Neutrophil (primary cell): ENCODE data around the gene SH3TC2.

Experiments used
- H3K27ac ChIP-seq: fragments of 200-600 bp; sonication (generic); 2 replicates; pipeline ENCODE4 v1.5.1; 2016; ENCODE audit warnings: mild to moderate bottlenecking, moderate library complexity
- H3K27me3 ChIP-seq: fragments of 200-600 bp; sonication (generic); 2 replicates; pipeline ENCODE4 v1.6.0; 2016; ENCODE audit warnings: mild to moderate bottlenecking
- H3K36me3 ChIP-seq: fragments of 200-600 bp; sonication (generic); 2 replicates; pipeline ENCODE4 v1.5.1; 2017
- H3K4me1 ChIP-seq, 2 experiments: fragments of 200-600 bp in 1 of 2; sonication (generic) in 1 of 2; 1 replicate in 1 of 2; 2 replicates in 1 of 2; pipeline versions ENCODE4 v1.5.1 to v1.6.1; 2013 to 2016; ENCODE audit warnings: low read depth in 1 of 2, low read length in 1 of 2, mild to moderate bottlenecking in 1 of 2, moderate library complexity in 1 of 2; ENCODE audit not compliant: control insufficient read depth in 1 of 2, insufficient read depth in 1 of 2
- H3K4me3 ChIP-seq, 2 experiments: fragments of 200-600 bp in 1 of 2; sonication (generic) in 1 of 2; 1 replicate in 1 of 2; 2 replicates in 1 of 2; pipeline ENCODE4 v1.5.1; 2013 to 2016; ENCODE audit warnings: low read depth in 1 of 2, low read length in 1 of 2, mild to moderate bottlenecking in 1 of 2, moderate library complexity in 1 of 2
- H3K9me3 ChIP-seq: fragments of 200-600 bp; sonication (generic); 2 replicates; pipeline ENCODE4 v1.5.1; 2016
- TF ChIP-seq, protein P1 (sequence below): fragments of 200-600 bp; sonication (generic); IDR thresholded peaks from 2 replicates; pipeline ENCODE4 v1.5.1; 2016; ENCODE audit warnings: antibody characterized with exemption

SH3TC2 gene

DNA sequence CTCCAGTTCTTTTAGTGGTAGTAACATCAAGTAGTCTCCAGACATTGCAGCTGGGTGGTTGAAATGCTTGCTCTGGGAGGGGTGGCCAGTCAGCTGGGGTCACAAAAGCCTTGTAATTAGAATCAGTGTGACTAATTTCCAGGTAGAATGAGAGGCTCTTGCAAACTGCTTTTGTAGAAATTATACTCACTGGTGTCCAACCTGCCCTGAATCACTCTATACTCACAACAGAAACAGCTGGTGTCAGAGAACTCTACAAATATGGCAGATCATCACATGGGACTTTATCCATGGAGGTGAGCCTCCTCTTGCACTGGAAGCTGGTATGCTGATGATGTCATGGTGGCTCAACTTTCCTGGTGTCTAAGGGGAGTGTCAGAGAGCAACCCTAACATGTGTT is 71.3 kb downstream of the SH3TC2 start:
- TF ChIP-seq, protein P1, sequence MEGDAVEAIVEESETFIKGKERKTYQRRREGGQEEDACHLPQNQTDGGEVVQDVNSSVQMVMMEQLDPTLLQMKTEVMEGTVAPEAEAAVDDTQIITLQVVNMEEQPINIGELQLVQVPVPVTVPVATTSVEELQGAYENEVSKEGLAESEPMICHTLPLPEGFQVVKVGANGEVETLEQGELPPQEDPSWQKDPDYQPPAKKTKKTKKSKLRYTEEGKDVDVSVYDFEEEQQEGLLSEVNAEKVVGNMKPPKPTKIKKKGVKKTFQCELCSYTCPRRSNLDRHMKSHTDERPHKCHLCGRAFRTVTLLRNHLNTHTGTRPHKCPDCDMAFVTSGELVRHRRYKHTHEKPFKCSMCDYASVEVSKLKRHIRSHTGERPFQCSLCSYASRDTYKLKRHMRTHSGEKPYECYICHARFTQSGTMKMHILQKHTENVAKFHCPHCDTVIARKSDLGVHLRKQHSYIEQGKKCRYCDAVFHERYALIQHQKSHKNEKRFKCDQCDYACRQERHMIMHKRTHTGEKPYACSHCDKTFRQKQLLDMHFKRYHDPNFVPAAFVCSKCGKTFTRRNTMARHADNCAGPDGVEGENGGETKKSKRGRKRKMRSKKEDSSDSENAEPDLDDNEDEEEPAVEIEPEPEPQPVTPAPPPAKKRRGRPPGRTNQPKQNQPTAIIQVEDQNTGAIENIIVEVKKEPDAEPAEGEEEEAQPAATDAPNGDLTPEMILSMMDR = no peak
- peaks cover 0 to under 1% of the 10 kb centered on the region in 2 experiments for H3K4me1 ChIP-seq
- no peaks in the 10 kb centered on the region for H3K36me3 ChIP-seq
- no peak overlapping the region for H3K4me3 ChIP-seq
- H3K27me3 ChIP-seq = no peaks in the 10 kb centered on the region
- no peaks in the 10 kb centered on the region for H3K9me3 ChIP-seq
- H3K27ac ChIP-seq = no peak overlapping the region

DNA sequence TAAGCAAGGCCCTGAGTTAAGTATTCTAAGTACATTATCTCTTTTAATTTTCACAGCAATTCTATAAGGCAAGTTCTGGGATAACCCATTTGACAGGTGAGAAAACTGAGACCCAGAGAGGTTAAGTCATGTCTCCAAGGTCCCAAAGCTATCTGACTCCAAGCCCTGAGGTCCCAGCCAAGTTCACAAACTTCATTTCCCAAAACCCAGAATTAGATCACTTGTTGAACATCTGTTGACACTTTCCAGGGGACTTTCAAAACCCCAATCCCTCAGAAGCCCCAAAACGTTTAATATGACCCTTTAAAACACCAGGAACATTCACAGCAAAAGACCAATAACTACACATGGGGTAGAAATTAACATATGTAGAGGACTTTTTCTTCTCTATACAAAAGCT is 72.0 kb downstream of the SH3TC2 start:
- H3K27me3 ChIP-seq = no peaks in the 10 kb centered on the region
- H3K4me3 ChIP-seq = no peak overlapping the region
- H3K9me3 ChIP-seq = no peaks in the 10 kb centered on the region
- peaks cover 5 to 8% of the 10 kb centered on the region in 2 experiments for H3K4me1 ChIP-seq
- no peak overlapping the region for H3K27ac ChIP-seq
- H3K36me3 ChIP-seq = no peaks in the 10 kb centered on the region
- TF ChIP-seq, protein P1 = no peak

DNA sequence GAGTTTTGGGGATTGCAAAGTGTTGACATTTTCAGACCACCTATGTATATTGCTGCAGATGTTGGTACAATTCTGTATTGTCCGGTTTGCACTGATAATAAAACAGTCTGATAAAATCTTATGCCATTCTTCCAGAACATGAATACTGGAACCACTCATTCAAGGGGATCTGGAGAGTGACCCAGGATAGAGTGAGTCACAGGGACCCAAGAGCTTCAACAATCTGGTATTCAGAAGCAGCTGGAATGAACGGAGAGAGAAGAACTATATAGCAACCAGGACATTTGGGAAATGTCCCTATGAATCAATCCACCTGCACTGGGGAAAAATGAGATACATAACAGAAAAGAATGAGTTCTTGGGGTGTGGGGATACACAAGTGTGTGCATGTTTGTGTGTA is 73.3 kb downstream of the SH3TC2 start:
- Histone ChIP-seq H3K9me3 (no peaks in the 10 kb centered on the region), H3K27ac (no peak overlapping the region), H3K27me3 (no peaks in the 10 kb centered on the region), H3K36me3 (no peaks in the 10 kb centered on the region), H3K4me3 (no peak overlapping the region), H3K4me1 (peaks cover 7 to 11% of the 10 kb centered on the region in 2 experiments)
- TF ChIP-seq, protein P1 = no peak

DNA sequence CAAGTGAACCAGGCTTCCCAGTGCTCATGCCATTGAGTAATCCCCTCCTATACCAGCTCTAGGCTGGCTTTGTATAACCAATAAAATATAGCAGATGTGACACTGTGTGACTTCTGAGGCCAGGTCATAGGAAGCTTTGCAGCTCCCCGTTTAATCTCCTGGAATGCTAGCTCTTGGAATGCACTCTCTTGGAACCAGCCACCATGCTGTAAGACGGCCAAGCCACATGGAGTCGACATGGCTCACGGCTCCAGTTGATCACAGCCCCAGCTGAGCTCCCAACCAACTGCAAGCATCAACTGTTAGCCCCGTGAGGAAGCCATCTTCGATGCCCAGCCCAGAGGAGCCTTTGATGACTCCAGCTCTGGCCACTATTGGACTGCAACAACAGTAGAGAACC is 74.5 kb downstream of the SH3TC2 start:
- Histone ChIP-seq H3K27ac (no peak overlapping the region), H3K4me3 (no peak overlapping the region), H3K27me3 (no peaks in the 10 kb centered on the region), H3K36me3 (no peaks in the 10 kb centered on the region), H3K4me1 (peaks cover 12 to 13% of the 10 kb centered on the region in 2 experiments), H3K9me3 (no peaks in the 10 kb centered on the region)
- TF ChIP-seq, protein P1 = no peak

DNA sequence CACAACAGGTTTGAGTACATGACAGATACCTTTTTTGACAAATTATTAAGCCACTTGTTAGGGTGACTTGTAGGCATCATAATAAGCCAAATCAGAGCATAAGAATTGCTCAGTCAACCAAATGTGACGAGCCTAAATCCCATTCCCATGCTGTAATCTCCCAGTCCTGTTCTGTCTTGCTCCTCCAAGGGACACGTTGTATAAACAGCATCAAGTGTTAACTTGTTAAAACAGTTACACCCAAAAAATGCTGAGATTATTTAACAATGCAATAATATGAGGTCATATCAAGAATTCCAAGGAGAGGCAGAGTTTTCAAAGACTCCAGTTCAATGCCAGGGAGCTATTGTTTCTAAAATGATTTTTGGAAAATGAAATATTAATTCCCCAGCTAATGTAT is 76.2 kb downstream of the SH3TC2 start:
- peaks cover 18 to 19% of the 10 kb centered on the region in 2 experiments for H3K4me1 ChIP-seq
- H3K27me3 ChIP-seq = no peaks in the 10 kb centered on the region
- no peak overlapping the region for H3K27ac ChIP-seq
- H3K36me3 ChIP-seq = no peaks in the 10 kb centered on the region
- H3K4me3 ChIP-seq = no peak overlapping the region
- no peaks in the 10 kb centered on the region for H3K9me3 ChIP-seq
- TF ChIP-seq, protein P1 = no peak

DNA sequence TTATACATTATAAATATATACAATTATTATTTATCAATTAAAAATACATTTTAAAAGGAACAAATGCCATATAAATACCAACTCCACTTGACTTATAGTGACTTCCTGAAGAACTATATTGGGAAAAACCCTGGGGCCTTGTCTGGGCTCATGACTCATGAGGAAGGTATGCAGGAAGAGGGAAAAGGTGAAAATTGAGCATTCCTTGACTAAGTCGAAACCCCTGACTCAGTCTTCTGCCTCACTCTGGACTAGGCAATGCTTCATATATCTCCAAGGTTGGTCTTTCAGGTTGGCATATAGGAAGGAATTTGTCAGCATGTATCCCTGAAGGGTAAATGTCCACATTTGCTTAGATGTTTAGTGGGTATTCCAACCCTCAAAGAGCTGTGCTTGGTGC is 78.5 kb downstream of the SH3TC2 start:
- Histone ChIP-seq H3K4me3 (no peak overlapping the region), H3K27ac (no peak overlapping the region), H3K27me3 (no peaks in the 10 kb centered on the region), H3K4me1 (peaks cover 18 to 19% of the 10 kb centered on the region in 2 experiments), H3K36me3 (no peaks in the 10 kb centered on the region), H3K9me3 (no peaks in the 10 kb centered on the region)
- TF ChIP-seq, protein P1 = no peak
